Heart left ventricle (tissue), 16 donors: ENCODE measurements around the gene IGF1R. TPM values are rescaled to one million over a fixed set of nuclear protein-coding genes. Genes with fewer than 3 reads are reported as not detected.

Experiments used
- ATAC-seq, 4 donors: fragments of 200-7000 bp; cut with Tn5 transposase; one replicate each; pipeline ENCODE4 v1.9.1; 2020 to 2022; ENCODE audit warnings: moderate library complexity in 4 of 4, mild to moderate bottlenecking in 3 of 4, moderate number of reproducible peaks in 1 of 4
- DNase-seq, 5 donors: peaks; one replicate each; pipeline ENCODE4 v3.0.0-alpha.2; 2020
- H3K27ac ChIP-seq, 12 donors: fragments of 200-600 bp; sonication (generic) in 4 of 12; one replicate each; pipeline versions ENCODE4 v1.5.0 to v1.8.0; 2016 to 2022; ENCODE audit warnings: mild to moderate bottlenecking in 2 of 12
- H3K27me3 ChIP-seq, 9 donors: fragments of 200-600 bp; sonication (generic) in 2 of 9; one replicate each; pipeline versions ENCODE4 v1.5.1 to v1.8.0; 2016 to 2022; ENCODE audit warnings: mild to moderate bottlenecking in 3 of 9
- H3K36me3 ChIP-seq, 9 donors: fragments of 200-600 bp; sonication (generic) in 2 of 9; one replicate each; pipeline versions ENCODE4 v1.5.0 to v1.8.0; 2018 to 2022; ENCODE audit warnings: mild to moderate bottlenecking in 2 of 9
- H3K4me1 ChIP-seq, 12 donors: fragments of 200-600 bp; sonication (generic) in 4 of 12; one replicate each; pipeline versions ENCODE4 v1.5.0 to v1.8.0; 2016 to 2022; ENCODE audit warnings: mild to moderate bottlenecking in 3 of 12
- H3K4me3 ChIP-seq, 12 donors: fragments of 200-600 bp; sonication (generic) in 4 of 12; one replicate each; pipeline versions ENCODE4 v1.5.0 to v1.8.0; 2017 to 2022; ENCODE audit warnings: mild to moderate bottlenecking in 9 of 12, moderate library complexity in 4 of 12
- H3K9me3 ChIP-seq, 12 donors: fragments of 200-600 bp; sonication (generic) in 4 of 12; one replicate each; pipeline versions ENCODE4 v1.5.0 to v1.8.0; 2016 to 2022; ENCODE audit warnings: mild to moderate bottlenecking in 1 of 12
- CTCF ChIP-seq, 12 donors: fragments of 200-600 bp; sonication (generic) in 4 of 12; IDR thresholded peaks; one replicate each; pipeline versions ENCODE4 v1.5.0 to v1.8.0; 2018 to 2022; ENCODE audit warnings: antibody characterized with exemption in 12 of 12, mild to moderate bottlenecking in 5 of 12
- POLR2A ChIP-seq, 2 donors: fragments of 450-650 bp; IDR thresholded peaks; one replicate each; pipeline ENCODE4 v1.6.1; 2017; ENCODE audit warnings: antibody characterized with exemption in 2 of 2, mild to moderate bottlenecking in 2 of 2, moderate library complexity in 2 of 2
- WGBS, 4 donors: extraction: QIAGEN DNeasy Blood & Tissue Kit in 2 of 4; methylation state at CpG; one replicate each; pipeline versions ENCODE4 v1.1.5 to v1.1.7; 2013 to 2018; 5-methylcytosine and 5-hydroxymethylcytosine counted together
- intact Hi-C, 10 donors: fragments of 100-400 bp; cut with DNase I; formaldehyde crosslinking; loops; one replicate each; pipeline versions ENCODE4 v1.11.1 to v1.14.2; 2022
- polyA plus RNA-seq, 2 donors: library from polyadenylated mRNA; stranded (reverse); fragments of 200-250 nt; gene quantifications; one replicate each; pipeline ENCODE4 v1.2.3, GENCODE V29; 2013
- total RNA-seq, 9 donors: library from RNA; depleted of rRNA in 2 of 9; stranded (reverse); fragments of >200 nt in 2 of 9; fragmentation: NEBNext Ultra II Directional in 3 of 9; extraction: Animal tissue kit (Norgen Biotek cat#: 25700) in 3 of 9; gene quantifications; one replicate each; pipeline versions ENCODE4 v1.1.0 to v1.2.4, GENCODE V29; 2016 to 2023
- donor health status: ischemic (EF 13 %, LVEDD 7.1; RV severe dilation, severe dysfunction).
- donor health status: healthy with polysubstance abuse.
- donor health status: DM: no; HTN: yes; CAD: no.
- donor health status: DM: no; HTN: no; CAD: no.
- donor health status: ischemic (EF 25% LVEDD 6.9; RV normal size, moderate dysfunction).
- donor health status: ischemic (EF 25% LVEDD 5.7; RV mildly dilated, moderate dysfunction).
- donor health status: healthy.
- donor health status: DM: yes; HTN: yes; CAD: no.
- donor health status: ischemic (EF 35%, LVEDD 5.7; RV mildly dilated, moderate dysfunction).
- donor health status: nonischemic (EF 11% LVEDD 7.7; RV severe dilation, severe dysfunction).
- donor health status: DM: yes; HTN: yes; CAD: no.
- donor health status: PGD.
- donor health status: ischemic (EF 29% LVEDD 5.4; RV normal size, mild dysfunction).
- donor health status: nonischemic (EF 23%, LVEDD 6.1; RV moderate dilation, normal function).

Gene IGF1R
- total and polyA plus RNA-seq, 11 donors, result 7.4 to 93.1 (median 40.5) TPM

GRCh38 chr15:98648654-98649471 lies 524 bp downstream of the IGF1R start:
- TF ChIP-seq POLR2A (IDR thresholded peaks at IDR 0.05) (no peak), CTCF (IDR thresholded peaks at IDR 0.05) (peak in 5 of 12 donors; percentile 18 to 47 (median 38))
- Histone ChIP-seq H3K4me1 (peaks cover 0 to 44% (median 25%) of the 10 kb centered on the region in 12 donors), H3K27ac (peak overlapping the region; percentile 90 to 97 (median 94)), H3K4me3 (peak overlapping the region; percentile 68 to 93 (median 86)), H3K36me3 (no peaks in the 10 kb centered on the region), H3K9me3 (no peaks in the 10 kb centered on the region), H3K27me3 (peaks cover 0 to 62% (median 17%) of the 10 kb centered on the region in 9 donors)
- ATAC-seq (peak; percentile 1 to 3 (median 3)), DNase-seq (peak; percentile 63 to 78 (median 72))
- 0 to 1% (median 0%) methylated on average over 53 to 121 of the region's 121 CpGs for WGBS, 4 donors
- intact Hi-C loops, result loop anchor here in 8 of 10 donors (1.0 to 10.0 kb wide), 10 partner anchors 124 to 427 kb away; no protein-coding TSS in a partner anchor

- H3K36me3 ChIP-seq, result no peaks in the 10 kb centered on the region
- 0 to 2% (median 0%) methylated on average over 39 to 94 of the region's 94 CpGs for WGBS, 4 donors
- H3K27me3 ChIP-seq, result peaks cover 0 to 53% (median 15%) of the 10 kb centered on the region in 9 donors
- DNase-seq (peak; percentile 32 to 76 (median 61)), ATAC-seq (peak in 2 of 4 donors; percentile 8 to 19)
- peak overlapping the region; percentile 68 to 93 (median 86) for H3K4me3 ChIP-seq
- TF ChIP-seq POLR2A (IDR thresholded peaks at IDR 0.05) (no peak), CTCF (IDR thresholded peaks at IDR 0.05) (peak in 4 of 12 donors; percentile 5 to 37 (median 28))
- intact Hi-C loops, result loop anchor here in 9 of 10 donors (1.0 to 10.0 kb wide), 15 partner anchors 68 to 425 kb away; no protein-coding TSS in a partner anchor
- peaks cover 0 to 53% (median 33%) of the 10 kb centered on the region in 12 donors for H3K4me1 ChIP-seq
- H3K9me3 ChIP-seq, result no peaks in the 10 kb centered on the region
- peak overlapping the region; percentile 90 to 97 (median 94) for H3K27ac ChIP-seq
Measured at GRCh38 chr15:98649472-98650416, 1.4 kb downstream of the IGF1R start.

GRCh38 chr15:98650417-98651035 lies 2.2 kb downstream of the IGF1R start:
- H3K36me3 ChIP-seq, result no peaks in the 10 kb centered on the region
- peaks cover 0 to 47% (median 7%) of the 10 kb centered on the region in 9 donors for H3K27me3 ChIP-seq
- peak overlapping the region; percentile 90 to 97 (median 94) for H3K27ac ChIP-seq
- TF ChIP-seq CTCF (IDR thresholded peaks at IDR 0.05), result peak in 2 of 12 donors; percentile 9 to 22
- TF ChIP-seq POLR2A (IDR thresholded peaks at IDR 0.05), result peak in 1 of 2 donors; percentile 31
- peak; percentile 8 to 45 (median 14) for ATAC-seq
- WGBS, 4 donors, result 0 to 3% (median 1%) methylated on average over 19 to 51 of the region's 51 CpGs
- intact Hi-C loops, result loop anchor here in 9 of 10 donors (2.0 to 10.0 kb wide), 7 partner anchors 67 to 127 kb away; no protein-coding TSS in a partner anchor
- no peaks in the 10 kb centered on the region for H3K9me3 ChIP-seq
- peaks cover 0 to 56% (median 40%) of the 10 kb centered on the region in 12 donors for H3K4me1 ChIP-seq
- H3K4me3 ChIP-seq, result peak overlapping the region; percentile 68 to 93 (median 86)
- DNase-seq, result peak; percentile 25 to 78 (median 52)
